Activated naive CD4-positive, alpha-beta T cell treated with anti-CD3 and anti-CD28 coated beads, Interleukin-2, amount 50 U/mL, for 16 hours (primary cell): Measurements from ENCODE around the gene PANX2.
A peak's percentile ranks its signal among the peaks of the same experiment; 100 is the strongest.
"Not testable (repeated sequence)": the region's sequence is repeated elsewhere in the genome, so short reads cannot be mapped to it uniquely, and the experiment has no call there.

Source experiments
- DNase-seq: peaks from one replicate; pipeline ENCODE4 v3.0.0-alpha.2; 2020

The PANX2 gene

DNA sequence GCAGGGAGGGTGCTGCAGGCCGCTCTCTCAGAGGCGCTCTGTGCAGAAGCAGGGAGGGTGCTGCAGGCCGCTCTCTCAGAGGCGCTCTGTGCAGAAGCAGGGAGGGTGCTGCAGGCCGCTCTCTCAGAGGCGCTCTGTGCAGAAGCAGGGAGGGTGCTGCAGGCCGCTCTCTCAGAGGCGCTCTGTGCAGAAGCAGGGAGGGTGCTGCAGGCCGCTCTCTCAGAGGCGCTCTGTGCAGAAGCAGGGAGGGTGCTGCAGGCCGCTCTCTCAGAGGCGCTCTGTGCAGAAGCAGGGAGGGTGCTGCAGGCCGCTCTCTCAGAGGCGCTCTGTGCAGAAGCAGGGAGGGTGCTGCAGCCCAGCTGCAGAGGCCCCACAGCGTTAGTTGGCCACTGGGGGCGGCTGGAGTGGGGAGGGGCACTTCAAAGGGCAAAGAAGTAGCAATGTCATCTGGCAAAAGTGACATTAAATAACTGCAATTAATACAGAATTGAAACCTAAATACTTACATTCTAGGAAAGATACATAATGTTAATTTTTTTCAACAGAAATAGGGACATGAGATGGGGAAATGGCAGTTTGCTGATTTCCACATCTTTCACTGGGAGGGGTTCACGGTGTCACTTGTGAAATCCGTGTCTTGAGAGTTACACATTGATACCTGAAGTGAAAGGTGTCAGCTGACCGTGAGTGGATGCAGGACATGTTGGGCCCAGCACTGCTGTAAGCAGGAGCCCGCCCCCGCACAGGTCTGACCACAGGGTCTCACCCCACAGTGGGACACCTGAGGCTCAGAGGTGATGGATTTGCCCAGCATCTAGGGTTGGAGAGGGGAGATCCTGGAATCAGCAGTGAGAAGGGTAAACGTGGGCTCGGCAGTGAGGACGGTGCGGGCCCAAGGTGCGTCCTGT is 23.0 kb upstream of the PANX2 start:
- not testable (repeated sequence) for DNase-seq

DNA sequence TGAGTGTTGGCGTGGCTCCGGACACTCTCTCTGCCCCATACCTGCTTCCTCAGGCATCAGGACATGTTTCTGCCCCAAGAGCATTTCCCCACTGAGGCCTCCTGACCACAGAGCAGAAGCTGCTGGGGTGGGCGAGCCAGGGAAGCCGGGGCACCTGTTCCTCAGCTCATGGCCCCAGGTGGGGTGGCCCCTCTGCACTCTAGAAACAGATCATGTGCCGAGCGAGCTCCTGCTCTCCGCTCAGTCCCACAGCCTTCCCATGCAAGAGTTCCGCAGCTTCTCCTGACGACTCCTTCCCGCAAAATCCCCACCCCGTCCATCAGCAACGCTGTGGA is 22.4 kb upstream of the PANX2 start:
- DNase-seq = no peak

DNA sequence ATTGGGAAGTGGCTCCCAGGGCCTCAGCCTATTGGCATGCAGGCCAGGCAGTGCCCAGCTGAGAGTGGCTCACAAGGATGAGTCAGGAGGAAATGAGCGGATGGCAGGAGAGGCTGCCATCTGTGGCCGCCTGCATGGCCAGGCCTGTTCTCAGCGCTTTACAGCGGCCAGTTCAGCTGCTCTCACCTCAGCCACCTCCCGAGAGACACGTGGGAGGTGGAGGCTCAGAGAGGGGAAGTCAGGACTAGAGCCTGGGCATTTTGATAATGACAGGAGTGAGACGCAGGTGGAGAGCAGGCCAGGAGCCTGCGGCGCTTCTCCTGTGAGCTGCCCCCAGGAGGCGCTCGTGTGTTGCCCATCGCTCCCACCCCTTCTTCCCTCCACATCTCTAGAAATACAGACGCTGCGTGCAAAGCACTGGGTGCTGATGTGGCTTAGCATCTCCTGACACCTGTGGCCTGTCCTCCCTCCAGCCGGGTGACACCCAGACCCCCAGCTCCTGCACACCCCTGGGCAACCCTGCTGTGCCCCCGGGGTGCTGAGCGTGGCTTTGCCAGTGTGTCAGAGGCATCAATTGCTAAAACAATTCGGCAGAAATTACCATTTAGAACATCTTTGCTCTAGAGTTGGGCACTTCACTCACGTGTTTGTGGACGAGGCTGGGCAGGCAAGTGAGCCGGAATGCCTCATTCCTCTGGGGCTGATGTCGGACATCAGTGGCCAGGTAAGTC is 21.4 kb upstream of the PANX2 start:
- peak; percentile 74 for DNase-seq

DNA sequence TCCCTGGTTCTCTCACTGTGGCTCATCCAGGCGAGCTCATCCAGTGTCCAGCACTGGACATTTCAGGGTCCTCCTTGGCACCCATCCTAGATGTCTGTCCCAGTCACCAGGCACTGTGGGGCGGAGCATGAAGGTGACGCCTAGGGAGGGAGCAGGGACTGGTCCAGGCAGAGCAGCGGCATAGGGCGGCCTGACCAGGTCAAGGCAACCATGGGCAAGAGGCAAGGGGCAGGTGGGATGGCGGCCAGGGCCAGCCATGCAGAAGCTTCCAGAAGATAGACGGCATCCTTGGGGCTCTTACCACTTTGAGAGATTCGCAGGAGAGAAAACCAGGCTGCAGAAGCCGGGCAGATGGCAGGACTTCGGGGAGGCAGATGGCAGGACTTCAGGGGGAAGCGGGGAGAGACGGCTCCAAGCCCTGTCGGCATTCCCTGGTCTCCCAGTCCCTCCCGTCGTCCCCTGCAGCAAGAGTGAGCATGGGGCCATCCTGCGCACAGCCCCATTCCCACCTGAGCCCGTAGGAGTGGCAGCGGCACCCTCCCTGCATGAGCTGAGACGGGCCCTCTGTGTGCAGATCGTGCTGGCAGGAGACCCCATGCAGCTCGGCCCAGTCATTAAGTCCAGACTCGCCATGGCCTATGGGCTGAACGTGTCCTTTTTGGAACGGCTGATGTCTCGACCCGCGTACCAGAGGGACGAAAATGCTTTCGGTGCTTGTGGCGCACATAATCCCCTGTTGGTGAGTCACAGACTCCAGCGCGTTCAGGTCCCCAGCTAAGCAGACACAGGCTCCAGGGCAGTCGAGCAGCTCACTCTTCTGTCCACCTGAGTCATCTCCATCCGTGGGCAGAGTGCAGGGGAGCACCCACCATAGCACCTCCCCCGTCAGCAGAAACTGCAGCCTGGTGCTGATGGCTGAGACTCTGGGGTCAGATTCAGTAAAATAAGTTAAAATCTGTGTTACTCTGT is 20.1 kb upstream of the PANX2 start:
- DNase-seq = no peak

DNA sequence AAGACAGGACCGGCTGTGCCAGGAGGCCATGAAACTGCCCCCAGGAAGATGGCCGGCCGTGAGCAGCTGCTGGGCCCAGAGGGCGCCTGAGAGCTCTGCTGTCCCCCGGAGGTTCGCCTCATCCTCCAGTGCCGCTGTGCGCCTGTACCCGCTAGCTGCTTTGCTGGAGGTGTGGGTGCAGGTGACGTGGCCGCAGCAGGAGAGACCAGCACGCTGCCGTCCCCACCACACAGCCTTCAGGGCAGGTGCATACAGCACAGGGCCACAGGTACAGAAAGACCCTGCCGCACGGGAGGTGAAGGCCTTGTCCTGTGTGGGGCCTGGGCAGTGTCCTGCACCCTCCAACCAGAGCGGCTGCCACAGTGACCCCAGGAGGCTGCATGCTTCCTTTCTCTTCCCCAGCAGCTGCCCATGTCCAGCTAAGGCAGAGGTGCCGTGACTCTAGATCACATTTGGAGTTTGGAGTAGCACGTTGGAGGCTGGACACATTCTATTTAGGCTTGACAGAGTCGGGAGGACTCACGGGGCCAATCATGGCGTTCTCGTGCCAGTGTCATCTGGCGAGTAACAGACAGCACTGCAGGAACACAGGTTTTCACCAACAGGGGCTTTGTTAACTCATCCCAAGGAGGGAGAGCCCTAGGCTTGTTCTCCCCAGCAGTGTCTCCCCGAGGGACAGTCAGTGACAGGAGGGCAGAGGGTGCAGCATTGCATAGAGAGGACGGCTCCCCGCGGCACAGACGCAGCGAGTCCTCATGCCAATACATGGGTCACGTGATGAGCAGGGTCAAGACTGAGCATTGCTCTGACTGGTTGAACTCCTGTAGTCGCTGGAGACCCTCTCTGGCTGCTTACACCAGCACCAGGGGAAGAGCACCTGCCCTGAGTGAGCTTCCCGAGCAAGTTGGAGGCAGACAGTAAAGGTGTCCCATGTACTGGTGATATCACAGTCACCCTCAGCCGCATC is 18.7 kb upstream of the PANX2 start:
- DNase-seq = no peak

DNA sequence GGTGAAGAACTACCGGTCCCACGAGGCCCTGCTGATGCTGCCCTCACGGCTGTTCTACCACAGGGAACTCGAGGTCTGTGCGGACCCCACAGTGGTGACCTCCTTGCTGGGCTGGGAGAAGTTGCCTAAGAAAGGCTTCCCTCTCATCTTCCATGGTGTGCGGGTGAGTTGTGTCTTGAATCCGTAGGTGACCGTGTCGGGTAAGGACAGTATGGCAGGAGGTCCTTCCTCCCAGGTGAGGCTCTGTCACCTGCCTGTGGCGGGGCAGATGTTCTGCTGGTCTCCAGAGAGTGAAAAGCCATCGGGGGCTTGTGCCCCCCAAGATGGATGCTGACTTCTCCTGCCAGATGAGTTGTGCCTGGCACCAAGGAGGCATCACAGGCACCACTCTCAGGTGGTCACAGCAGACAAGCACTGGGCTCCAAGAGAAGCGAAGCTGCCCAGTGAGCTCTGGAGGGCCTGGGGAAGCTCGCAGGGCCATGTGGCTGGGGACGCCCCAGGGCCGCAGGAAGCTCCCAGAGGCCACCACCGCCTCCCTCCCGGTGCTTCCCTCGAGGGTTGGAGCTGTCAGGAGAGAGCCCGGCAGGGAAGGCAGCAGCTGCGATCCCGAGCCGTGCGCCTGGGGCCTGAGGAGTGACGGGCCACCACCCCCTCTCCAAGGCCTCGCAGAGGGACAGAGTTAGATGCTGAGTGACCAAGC is 17.3 kb upstream of the PANX2 start:
- DNase-seq = no peak

DNA sequence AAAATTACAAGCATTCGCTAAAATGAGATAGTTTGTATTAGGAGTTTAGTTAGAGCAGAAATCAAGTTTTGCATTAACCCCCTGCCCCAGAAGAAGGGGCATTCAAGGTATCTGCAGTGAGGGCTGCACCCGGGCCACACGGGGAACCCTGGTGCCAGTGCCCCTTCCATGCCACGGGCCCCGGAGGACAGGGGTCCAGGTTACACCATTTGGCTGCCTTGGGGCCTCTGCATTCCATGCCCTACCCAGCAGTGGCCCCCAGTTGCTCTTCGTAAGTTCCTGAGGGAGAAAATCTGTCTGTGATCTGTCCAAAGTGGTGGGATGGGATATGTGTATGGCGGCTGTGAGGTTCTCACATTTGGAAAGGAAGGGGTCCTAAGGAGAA is 16.8 kb upstream of the PANX2 start:
- no peak for DNase-seq

DNA sequence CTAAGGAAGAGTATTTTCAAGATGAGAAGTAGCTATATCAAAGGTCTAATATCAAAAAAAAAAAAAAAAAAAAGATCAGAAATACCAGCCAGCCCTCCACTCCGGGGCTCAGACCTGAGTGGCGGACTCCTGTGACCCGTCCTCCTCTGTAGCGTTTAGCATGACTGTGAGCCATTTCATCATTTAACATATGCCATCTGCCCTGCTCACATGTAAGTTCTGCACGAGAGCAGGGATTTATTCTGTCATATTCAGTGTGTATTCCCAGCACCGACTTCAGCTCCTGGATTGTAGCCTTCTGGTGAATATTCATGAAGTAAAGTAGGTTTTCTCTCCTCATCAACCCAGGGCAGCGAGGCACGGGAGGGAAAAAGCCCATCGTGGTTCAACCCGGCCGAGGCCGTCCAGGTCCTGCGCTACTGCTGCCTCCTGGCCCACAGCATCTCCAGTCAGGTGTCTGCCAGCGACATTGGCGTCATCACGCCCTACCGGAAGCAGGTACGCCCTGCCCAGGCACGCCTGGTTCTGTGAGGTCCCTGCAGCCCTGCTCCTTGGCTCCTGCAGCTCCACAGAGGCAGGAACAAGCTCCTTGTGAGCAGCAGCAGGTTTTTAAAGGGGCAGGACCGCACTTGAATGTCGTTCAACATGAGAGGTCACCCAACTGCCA is 12.7 kb upstream of the PANX2 start:
- DNase-seq = no peak

DNA sequence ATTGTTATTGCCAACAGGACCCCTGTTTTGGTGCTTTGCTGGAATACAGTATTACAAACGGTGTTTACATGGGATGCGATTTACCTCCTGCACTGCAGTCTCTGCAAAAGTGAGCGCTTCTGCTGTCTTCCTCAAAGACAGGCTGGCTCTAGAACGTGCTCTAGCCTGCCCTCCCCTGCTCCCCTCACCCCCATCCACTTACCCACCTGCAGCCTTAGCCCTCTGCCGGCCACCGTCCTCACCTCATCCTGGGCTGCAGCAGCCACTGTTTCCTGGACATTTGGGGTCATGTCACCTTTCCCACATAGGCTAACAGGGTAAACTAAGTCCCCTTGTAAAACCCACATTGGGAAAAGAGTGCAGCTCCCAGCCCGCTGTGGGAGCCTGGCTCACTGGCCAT is 9.6 kb upstream of the PANX2 start:
- no peak for DNase-seq

DNA sequence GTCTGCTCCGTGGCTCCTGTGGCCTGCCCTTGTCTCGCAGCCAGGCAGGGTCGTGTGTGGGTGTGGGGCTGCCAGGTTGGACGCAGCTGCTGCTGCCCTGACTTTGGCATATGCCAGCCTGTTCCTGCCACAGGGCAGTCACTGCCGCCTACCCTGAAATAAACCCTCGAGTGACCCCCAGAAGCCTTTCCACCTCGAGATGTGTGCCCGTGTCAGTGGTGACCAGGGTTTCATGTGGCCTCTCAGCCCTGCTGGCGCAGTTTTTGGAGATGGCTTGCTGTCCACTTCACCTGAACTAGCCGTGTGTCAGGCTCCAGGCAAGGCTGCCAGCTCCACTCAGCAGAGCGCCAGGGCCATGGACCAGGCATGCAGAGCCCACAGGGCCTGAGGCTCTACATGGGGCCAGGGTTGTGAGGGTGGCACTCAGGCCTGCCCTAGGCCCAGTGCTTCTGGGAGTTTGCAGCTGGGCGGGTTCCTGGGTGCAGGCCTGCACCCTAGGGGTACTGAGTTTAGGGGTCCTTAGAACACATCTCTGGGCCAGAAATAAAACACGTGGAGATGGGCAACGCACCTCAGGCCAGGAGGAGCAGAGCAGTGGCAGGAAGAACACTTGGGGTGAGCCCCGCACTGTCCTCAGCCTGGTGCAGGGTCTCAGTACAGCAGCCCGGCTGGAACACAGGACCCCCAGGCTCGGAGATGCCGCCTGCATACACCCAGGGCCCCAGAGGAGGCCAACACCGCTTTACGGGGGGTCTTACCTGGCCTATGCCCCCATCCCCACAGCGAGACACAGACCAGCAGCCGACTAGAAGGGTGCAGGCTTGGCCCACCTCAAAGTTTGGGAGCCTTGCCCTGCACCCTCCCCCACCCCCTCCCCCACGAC is 8.8 kb upstream of the PANX2 start:
- no peak for DNase-seq

DNA sequence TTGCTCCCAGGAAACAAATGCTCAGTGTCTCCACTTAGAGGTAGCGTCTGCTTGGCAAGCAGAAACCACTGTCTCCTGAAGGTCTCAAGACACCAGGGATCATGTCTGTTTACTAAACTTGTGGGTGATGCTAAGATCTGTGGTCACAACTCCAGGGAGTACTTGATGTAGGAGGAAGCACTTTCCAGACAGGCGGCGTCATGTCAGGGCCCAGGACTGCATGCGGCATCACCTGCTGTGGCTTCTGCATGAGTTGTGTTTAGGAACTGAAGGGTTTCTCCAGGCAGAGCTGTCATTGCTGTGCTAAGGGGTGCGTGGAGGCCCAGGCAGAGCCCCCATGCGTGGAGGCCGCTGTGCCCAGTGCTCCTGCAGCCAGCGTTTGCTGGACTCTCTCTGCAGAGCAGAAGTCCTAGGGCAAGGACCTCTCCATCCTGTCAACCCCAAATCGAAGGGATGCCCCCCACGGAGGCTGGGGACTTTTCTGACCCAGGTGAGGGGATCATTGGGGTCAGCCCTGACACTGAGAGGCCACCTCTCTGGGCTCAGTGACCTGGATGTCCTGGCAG is 8.1 kb upstream of the PANX2 start:
- no peak for DNase-seq

DNA sequence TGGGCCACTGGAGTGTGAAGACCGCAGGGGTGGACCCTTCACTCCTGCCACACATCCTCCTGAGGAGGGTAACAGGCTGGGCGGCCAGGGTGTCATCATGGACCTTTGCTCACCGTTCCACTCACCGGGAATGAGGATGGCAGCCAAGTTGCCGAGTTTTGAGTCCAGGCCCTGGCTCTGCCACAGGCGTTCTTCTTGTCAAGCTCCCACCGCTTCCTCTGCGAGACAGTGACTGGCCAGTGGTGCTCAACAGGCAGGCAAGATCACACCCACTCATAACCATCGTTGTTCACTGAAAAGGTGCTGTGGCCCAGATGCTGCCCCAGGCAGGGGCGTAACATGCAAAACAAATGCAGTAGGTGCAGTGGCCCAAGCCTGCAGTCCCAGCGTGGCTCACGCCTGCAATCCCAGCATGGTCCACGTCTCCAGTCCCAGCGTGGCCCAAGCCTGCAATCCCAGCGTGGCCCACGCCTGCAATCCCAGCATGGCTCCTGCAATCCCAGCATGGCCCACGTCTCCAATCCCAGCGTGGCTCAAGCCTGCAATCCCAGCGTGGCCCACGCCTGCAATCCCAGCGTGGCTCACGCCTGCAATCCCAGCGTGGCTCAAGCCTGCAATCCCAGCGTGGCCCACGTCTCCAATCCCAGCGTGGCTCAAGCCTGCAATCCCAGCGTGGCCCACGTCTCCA is 5.0 kb upstream of the PANX2 start:
- DNase-seq = no peak

DNA sequence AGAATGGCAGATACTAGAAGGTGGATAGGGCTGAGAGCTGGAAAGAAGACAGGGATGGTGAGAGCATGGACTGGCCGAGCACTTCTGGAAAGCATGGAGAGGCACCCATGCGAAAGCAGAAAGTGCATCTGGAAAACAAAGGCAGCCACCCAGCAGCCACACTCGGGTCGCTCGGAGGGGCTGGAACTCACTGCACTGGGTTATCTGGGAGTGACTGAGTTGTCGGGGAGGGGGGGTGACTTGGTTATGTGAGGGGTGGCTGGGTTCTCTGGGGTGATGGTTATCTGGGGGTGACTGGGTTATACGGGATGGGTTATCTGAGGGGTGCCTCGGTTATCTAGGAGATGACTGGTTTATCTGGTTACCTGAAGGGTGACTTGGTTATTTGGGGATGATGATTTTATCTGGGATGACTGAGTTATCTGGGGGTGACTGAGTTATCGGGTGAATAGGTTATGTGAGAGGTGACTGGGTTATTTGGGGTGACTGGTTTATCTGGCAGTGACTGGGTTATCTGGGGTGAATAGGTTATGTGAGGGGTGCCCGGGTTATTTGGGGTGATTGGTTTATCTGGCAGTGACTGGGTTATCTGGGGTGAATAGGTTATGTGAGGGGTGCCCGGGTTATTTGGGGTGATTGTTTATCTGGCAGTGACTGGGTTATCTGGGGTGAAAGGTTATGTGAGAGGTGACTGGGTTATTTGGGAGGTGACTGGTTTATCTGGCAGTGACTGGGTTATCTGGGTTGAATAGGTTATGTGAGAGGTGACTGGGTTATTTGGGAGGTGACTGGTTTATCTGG is 2.6 kb upstream of the PANX2 start:
- DNase-seq = no peak

DNA sequence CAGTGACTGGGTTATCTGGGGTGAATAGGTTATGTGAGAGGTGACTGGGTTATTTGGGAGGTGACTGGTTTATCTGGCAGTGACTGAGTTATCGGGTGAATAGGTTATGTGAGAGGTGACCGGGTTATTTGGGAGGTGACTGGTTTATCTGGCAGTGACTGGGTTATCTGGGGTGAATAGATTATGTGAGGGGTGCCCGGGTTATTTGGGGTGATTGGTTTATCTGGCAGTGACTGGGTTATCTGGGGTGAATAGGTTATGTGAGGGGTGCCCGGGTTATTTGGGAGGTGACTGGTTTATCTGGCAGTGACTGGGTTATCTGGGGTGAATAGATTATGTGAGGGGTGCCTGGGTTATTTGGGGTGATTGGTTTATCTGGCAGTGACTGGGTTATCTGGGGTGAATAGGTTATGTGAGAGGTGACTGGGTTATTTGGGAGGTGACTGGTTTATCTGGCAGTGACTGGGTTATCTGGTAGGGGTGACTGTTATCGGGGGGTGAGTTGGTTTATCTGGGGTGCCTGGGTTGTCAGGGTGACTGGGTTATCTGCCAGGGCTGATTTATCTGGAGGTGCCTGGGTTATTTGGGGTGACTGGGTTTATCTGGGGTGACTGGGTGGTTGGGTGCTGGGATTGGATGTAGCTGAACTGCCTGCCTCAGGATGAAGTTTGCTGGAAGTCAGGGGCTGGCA is 1.9 kb upstream of the PANX2 start:
- DNase-seq = not testable (repeated sequence)

DNA sequence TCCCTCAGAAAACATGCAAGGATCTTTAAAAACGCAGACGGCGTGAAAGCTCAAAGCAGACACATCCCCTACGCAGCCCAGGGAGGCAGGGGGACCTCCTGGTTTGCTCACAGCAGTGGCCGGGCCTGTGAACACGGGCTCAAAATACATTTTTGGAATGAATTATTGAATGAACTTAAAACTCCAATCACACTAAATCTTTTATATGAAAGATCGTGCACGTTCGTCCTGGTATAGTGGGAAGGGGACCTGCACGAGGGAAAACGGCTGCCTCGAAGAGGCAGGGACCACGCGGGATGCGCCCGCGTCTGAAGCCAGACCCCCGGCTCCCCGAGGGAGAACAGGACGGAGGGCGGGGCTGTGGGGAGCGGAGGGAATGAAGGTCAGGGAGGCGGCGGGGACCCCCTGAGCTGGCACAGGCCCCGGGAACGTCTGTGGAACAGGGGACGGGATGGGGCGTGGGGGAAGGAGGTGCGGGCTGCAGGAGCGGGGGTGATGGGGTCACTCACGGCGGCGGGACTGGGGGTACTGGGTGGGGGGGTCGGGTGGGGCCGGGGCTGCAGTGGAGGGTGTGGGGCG is 1.3 kb upstream of the PANX2 start:
- DNase-seq = no peak

DNA sequence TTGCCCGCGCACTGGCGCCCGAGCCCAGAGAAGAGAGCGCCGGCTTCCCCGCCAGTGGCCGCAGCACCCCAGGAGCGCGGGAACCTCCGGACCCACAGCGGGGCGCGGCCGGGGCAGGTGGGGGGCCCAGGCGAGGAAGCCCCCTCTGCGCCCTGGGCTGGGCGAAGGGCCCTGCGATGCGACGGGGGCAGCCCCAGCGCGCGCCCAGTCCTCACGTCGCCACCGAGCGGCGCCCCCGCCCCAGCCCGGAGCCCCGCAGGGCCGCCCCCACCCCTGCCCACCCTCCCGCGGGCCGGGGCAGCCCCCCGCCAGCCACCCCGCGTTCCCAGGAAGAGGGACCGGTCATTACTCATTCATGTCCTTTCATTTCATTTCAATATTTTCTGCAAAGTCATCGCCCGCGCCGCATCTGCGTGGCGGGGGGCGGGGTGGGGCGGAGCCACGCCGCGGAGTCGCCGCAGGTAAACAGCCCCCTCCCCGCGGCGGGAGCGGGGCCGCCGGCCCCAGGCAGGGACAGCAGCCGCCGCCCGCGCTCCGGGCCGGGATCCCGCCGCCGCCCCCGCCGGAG is 673 bp upstream of the PANX2 start:
- DNase-seq = peak; percentile 69
